Ishikawa (cell line): ENCODE results near the gene AKAP14.

Experiments
- CEBPB ChIP-seq: IDR thresholded peaks from 2 replicates; pipeline ENCODE4 v1.6.1; 2012
- EP300 ChIP-seq: IDR thresholded peaks from 2 replicates; pipeline ENCODE4 v1.6.1; 2012; ENCODE audit warnings: borderline replicate concordance
- FOXM1 ChIP-seq: IDR thresholded peaks from 2 replicates; pipeline ENCODE4 v1.6.1; 2012; ENCODE audit warnings: low read depth, borderline replicate concordance
- RAD21 ChIP-seq: IDR thresholded peaks from 2 replicates; pipeline ENCODE4 v1.6.1; 2012; ENCODE audit warnings: low read depth
- REST ChIP-seq: IDR thresholded peaks from 2 replicates; pipeline ENCODE4 v1.6.1; 2012; ENCODE audit warnings: low read depth, mild to moderate bottlenecking
- TEAD4 ChIP-seq: IDR thresholded peaks from 2 replicates; pipeline ENCODE4 v1.6.1; 2012
- ZBTB7A ChIP-seq: IDR thresholded peaks from 2 replicates; pipeline ENCODE4 v1.6.1; 2012; ENCODE audit warnings: low read depth
- TF ChIP-seq, protein P1 (sequence below): IDR thresholded peaks from 2 replicates; pipeline ENCODE4 v1.6.1; 2012

GRCh38 chrX:119945481-119945880, 49.8 kb downstream of the AKAP14 start:
- TF ChIP-seq ZBTB7A (no peak), RAD21 (no peak), FOXM1 (no peak), REST (no peak), EP300 (no peak), CEBPB (no peak), TEAD4 (no peak)
- TF ChIP-seq, protein P1, sequence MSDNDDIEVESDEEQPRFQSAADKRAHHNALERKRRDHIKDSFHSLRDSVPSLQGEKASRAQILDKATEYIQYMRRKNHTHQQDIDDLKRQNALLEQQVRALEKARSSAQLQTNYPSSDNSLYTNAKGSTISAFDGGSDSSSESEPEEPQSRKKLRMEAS, result no peak
